ENCODE results near the gene CEP89.

CEP89 gene

DNA sequence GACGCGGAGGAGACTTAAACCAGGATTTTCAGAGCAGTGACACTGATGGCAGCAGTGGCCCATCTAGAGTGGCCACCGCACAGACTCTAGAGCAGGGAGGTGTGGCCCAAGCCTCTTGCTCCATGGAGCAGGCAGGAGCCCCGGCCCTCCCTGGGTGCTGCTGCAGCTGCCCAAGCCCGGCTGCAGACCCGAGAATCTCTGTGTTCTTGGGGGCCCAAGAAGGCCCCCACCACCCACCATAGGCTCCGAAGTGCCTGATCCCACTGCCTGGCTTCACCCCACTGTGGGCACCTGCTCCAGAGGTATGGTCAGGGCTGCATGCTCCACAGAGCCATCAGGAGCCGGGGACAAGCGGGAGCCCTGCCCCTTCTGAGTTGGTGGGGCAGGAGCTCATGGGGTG is 36.1 kb downstream of the CEP89 start:
- Histone ChIP-seq H3K27ac (no peak overlapping the region), H3K4me3 (no peak overlapping the region)
- TF ChIP-seq, protein P1, sequence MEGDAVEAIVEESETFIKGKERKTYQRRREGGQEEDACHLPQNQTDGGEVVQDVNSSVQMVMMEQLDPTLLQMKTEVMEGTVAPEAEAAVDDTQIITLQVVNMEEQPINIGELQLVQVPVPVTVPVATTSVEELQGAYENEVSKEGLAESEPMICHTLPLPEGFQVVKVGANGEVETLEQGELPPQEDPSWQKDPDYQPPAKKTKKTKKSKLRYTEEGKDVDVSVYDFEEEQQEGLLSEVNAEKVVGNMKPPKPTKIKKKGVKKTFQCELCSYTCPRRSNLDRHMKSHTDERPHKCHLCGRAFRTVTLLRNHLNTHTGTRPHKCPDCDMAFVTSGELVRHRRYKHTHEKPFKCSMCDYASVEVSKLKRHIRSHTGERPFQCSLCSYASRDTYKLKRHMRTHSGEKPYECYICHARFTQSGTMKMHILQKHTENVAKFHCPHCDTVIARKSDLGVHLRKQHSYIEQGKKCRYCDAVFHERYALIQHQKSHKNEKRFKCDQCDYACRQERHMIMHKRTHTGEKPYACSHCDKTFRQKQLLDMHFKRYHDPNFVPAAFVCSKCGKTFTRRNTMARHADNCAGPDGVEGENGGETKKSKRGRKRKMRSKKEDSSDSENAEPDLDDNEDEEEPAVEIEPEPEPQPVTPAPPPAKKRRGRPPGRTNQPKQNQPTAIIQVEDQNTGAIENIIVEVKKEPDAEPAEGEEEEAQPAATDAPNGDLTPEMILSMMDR (IDR thresholded peaks at IDR 0.05): no peak
- DNase-seq (ENCODE audit: low spot score): no peak

DNA sequence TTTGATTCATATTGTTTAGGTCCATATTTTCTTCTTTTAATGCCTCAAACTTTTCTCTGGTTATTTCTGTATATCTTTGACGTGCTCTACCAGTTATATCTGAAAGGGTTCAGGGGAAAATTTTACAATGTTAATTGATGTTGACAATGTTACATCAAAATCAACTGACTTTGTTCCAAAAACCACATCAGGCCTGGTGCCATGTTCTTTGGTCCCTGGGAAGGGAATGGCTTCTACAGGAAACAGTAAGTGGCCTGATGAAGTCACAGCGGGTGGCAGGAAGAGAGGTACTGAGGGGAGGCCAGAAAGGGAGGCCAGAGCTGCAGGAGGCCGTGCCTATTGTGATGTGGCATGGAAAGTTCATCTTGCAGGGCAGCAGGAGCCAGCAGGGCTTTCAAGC is 38.2 kb downstream of the CEP89 start:
- TF ChIP-seq, protein P1 (IDR thresholded peaks at IDR 0.05): no peak

GRCh38 chr19:32930567-32930966 is 41.2 kb downstream of the CEP89 start:
- H3K4me3 ChIP-seq: no peak overlapping the region
- no peak for DNase-seq (ENCODE audit: low spot score)
- H3K27ac ChIP-seq: no peak overlapping the region
- TF ChIP-seq, protein P1 (IDR thresholded peaks at IDR 0.05): no peak

More for the DNA sequence above, 38.2 kb downstream of the CEP89 start:
- H3K4me3 ChIP-seq: no peak overlapping the region
- H3K27ac ChIP-seq: no peak overlapping the region
- no peak for DNase-seq (ENCODE audit: low spot score)

GRCh38 chr19:32928806-32929205 is 43.0 kb downstream of the CEP89 start:
- no peak for DNase-seq (ENCODE audit: low spot score)
- TF ChIP-seq, protein P1 (IDR thresholded peaks at IDR 0.05): no peak
- Histone ChIP-seq H3K27ac (no peak overlapping the region), H3K4me3 (no peak overlapping the region)

DNA sequence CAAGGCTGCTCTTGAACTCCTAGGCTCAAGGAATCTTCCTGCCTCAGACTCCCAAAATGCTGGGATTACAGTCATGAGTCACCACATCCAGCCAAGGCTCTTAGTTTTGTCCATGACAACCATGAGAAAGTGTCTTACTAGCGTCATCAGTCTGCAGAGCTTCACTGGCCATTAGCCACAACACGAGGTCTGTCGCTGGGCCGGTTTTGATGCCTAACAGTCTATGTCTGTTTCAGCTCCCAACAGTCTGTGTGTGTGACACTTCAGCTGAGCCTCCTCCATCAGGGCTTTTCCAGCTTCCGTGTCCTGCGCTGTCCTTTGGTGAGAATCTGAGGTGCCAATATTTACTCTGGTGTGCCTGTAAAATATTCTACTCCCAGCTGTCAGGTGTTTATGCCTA is 47.6 kb downstream of the CEP89 start:
- Histone ChIP-seq H3K27ac (no peak overlapping the region), H3K4me3 (no peak overlapping the region)
- TF ChIP-seq, protein P1 (IDR thresholded peaks at IDR 0.05): no peak
- DNase-seq (ENCODE audit: low spot score): no peak

DNA sequence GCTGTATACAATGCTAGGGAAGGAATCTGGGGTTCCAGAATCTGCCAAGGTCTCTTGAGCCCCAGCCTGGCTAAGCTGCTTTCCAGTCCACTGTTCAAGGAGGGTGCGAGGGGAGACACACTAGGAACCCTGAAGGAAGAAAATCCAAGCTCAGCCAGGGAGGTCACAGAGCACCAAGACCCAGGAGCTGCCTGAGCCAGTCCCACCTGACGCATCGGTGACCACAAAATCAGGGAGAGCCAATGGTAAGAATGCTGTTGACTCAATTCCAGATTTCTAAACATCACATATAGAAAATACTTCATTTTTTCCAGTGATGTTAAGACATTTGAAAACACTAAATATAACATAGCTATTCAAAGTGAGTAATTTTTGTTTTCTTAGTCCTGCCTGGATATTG is 50.1 kb downstream of the CEP89 start:
- no peak for DNase-seq (ENCODE audit: low spot score)
- Histone ChIP-seq H3K4me3 (no peak overlapping the region), H3K27ac (no peak overlapping the region)
- TF ChIP-seq, protein P1 (IDR thresholded peaks at IDR 0.05): no peak

- TF ChIP-seq, protein P1 (IDR thresholded peaks at IDR 0.05): no peak
- no peak for DNase-seq (ENCODE audit: low spot score)
- Histone ChIP-seq H3K4me3 (no peak overlapping the region), H3K27ac (no peak overlapping the region)
Measured at GRCh38 chr19:32919365-32919764, 52.4 kb downstream of the CEP89 start.

All from coronary artery (tissue), 2 donors.